RWPE1 (cell line): ENCODE data around the gene SP4.

Experiments used
- CTCF ChIA-PET: fragments of 350-600 bp; sonication (Branson Sonifier 250); formaldehyde crosslinking; extraction: SDS; loops from one replicate; lab custom pipeline; 2021; lab: Yijun Ruan, JAX
- POLR2A ChIA-PET: fragments of 400-600 bp; formaldehyde crosslinking; extraction: SDS; loops from one replicate; lab custom pipeline; 2020; ENCODE audit warnings: antibody characterized with exemption; ENCODE audit not compliant: low non-redundant PET; lab: Yijun Ruan, JAX
- DNase-seq: peaks from one replicate; pipeline ENCODE4 v3.0.0; 2012; ENCODE audit warnings: low spot score
- H3K27ac ChIP-seq: fragments of 450-650 bp; 2 replicates; pipeline ENCODE4 v1.5.1; 2017
- CTCF ChIP-seq: fragments of 450-650 bp; conservative IDR thresholded peaks from 2 replicates; pipeline ENCODE4 v1.5.1; 2017; ENCODE audit warnings: low read depth, mild to moderate bottlenecking

Gene SP4

DNA sequence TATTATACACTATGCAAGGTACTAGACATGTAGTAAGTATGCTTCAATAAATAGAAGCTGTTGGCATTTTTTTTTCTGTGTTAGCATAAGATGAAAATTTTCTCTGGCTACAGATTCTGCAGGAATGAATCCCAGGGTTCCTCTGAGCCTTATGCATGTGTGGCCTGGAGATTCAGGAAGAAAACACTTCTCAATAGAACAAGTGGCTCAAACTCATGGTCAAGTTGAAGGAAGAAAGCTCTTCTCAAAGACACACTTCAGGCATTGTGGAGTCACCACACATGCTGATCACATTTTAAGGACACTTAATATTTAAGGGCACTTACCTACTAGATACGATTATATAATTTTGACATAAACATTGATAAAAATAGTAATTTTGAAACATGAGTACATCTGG is 134.5 kb downstream of the SP4 start:
- no peak for TF ChIP-seq CTCF
- DNase-seq: no peak
- no peak overlapping the region for H3K27ac ChIP-seq
- ChIA-PET POLR2A (no interaction called here), CTCF (no interaction called here)
